ENCODE data around the gene GARIN5B. TPM values are rescaled to one million over a fixed set of nuclear protein-coding genes. Genes with fewer than 3 reads are reported as not detected.

GARIN5B gene
- total RNA-seq, 4 donors from 2014 or later, result not detected

- H3K4me1 ChIP-seq, result no peaks in the 10 kb centered on the region
- peaks cover 0 to 33% (median 0%) of the 10 kb centered on the region in 4 donors for H3K27me3 ChIP-seq
- intact Hi-C loops (cut with DNase I), result no loop called here
- H3K9me3 ChIP-seq, result no peaks in the 10 kb centered on the region
- peak within 1 kb of the TSS in 2 of 4 donors; percentile 6 to 67 for H3K27ac ChIP-seq
- WGBS, 2 donors, result 64 to 68% methylated on average over 13 to 14 of the region's 14 CpGs
- peak within 1 kb of the TSS in 1 of 4 donors; percentile 27 for H3K4me3 ChIP-seq
- no peaks in the 10 kb centered on the region for H3K36me3 ChIP-seq
- TF ChIP-seq POLR2A (IDR thresholded peaks at IDR 0.05) (no peak), CTCF (IDR thresholded peaks at IDR 0.05) (no peak)
- DNase-seq, result no peak
Measured at GRCh38 chr19:55325172-55325571, 37.9 kb downstream of the GARIN5B start, which contains the start of gene TMEM150B. Gene TMEM150B (minus strand): TSS chr19:55325341. CDS start chr19:55321036, 4,305 bp downstream.

GRCh38 chr19:55324662-55325061 is 38.4 kb downstream of the GARIN5B start:
- DNase-seq, result no peak
- intact Hi-C loops (cut with DNase I), result no loop called here
- 48 to 67% methylated on average over 6 of the region's 6 CpGs for WGBS, 2 donors
- peak overlapping the region in 1 of 4 donors; percentile 67 for H3K27ac ChIP-seq
- no peaks in the 10 kb centered on the region for H3K9me3 ChIP-seq
- no peaks in the 10 kb centered on the region for H3K4me1 ChIP-seq
- no peaks in the 10 kb centered on the region for H3K36me3 ChIP-seq
- TF ChIP-seq CTCF (IDR thresholded peaks at IDR 0.05) (no peak), POLR2A (IDR thresholded peaks at IDR 0.05) (no peak)
- H3K27me3 ChIP-seq, result peaks cover 0 to 38% (median 0%) of the 10 kb centered on the region in 4 donors
- H3K4me3 ChIP-seq, result peak overlapping the region in 1 of 4 donors; percentile 27

- no peak for TF ChIP-seq POLR2A (IDR thresholded peaks at IDR 0.05)
- TF ChIP-seq CTCF (IDR thresholded peaks at IDR 0.05), result no peak
Measured at GRCh38 chr19:55322204-55322885, 40.7 kb downstream of the GARIN5B start.

GRCh38 chr19:55321466-55322137 is 41.5 kb downstream of the GARIN5B start:
- Histone ChIP-seq H3K4me1 (no peaks in the 10 kb centered on the region), H3K36me3 (no peaks in the 10 kb centered on the region), H3K4me3 (no peak overlapping the region), H3K27me3 (peaks cover 0 to 42% (median 0%) of the 10 kb centered on the region in 4 donors), H3K27ac (no peak overlapping the region), H3K9me3 (no peaks in the 10 kb centered on the region)
- TF ChIP-seq CTCF (IDR thresholded peaks at IDR 0.05) (no peak), POLR2A (IDR thresholded peaks at IDR 0.05) (no peak)
- intact Hi-C loops (cut with DNase I), result no loop called here
- DNase-seq, result no peak
- WGBS, 2 donors, result 67 to 76% methylated on average over 3 to 9 of the region's 9 CpGs

More at GRCh38 chr19:55322204-55322885, 40.7 kb downstream of the GARIN5B start:
- no peaks in the 10 kb centered on the region for H3K9me3 ChIP-seq
- H3K36me3 ChIP-seq, result no peaks in the 10 kb centered on the region
- peaks cover 0 to 42% (median 0%) of the 10 kb centered on the region in 4 donors for H3K27me3 ChIP-seq
- intact Hi-C loops (cut with DNase I), result no loop called here
- no peak overlapping the region for H3K4me3 ChIP-seq
- DNase-seq, result no peak
- H3K4me1 ChIP-seq, result no peaks in the 10 kb centered on the region
- WGBS, 2 donors, result 59 to 74% methylated on average over 10 of the region's 12 CpGs
- H3K27ac ChIP-seq, result no peak overlapping the region

GRCh38 chr19:55320844-55321419 is 42.1 kb downstream of the GARIN5B start:
- intact Hi-C loops (cut with DNase I), result no loop called here
- no peaks in the 10 kb centered on the region for H3K9me3 ChIP-seq
- WGBS, 2 donors, result 64 to 90% methylated on average over 3 to 4 of the region's 8 CpGs
- H3K4me1 ChIP-seq, result no peaks in the 10 kb centered on the region
- no peak overlapping the region for H3K4me3 ChIP-seq
- no peak overlapping the region for H3K27ac ChIP-seq
- DNase-seq, result no peak
- no peaks in the 10 kb centered on the region for H3K36me3 ChIP-seq
- no peak for TF ChIP-seq CTCF (IDR thresholded peaks at IDR 0.05)
- TF ChIP-seq POLR2A (IDR thresholded peaks at IDR 0.05), result no peak
- H3K27me3 ChIP-seq, result peaks cover 0 to 42% (median 0%) of the 10 kb centered on the region in 4 donors

Data from esophagus squamous epithelium (tissue), 5 donors.